Upper lobe of left lung (tissue), 6 donors: Measurements from ENCODE around the gene NAGPA. TPM values are rescaled to one million over a fixed set of nuclear protein-coding genes. Genes with fewer than 3 reads are reported as not detected.
A peak's percentile ranks its signal among the peaks of the same experiment; 100 is the strongest.

Experiments used
- ATAC-seq, 2 donors: fragments of 200-7000 bp; cut with Tn5 transposase; one replicate each; pipeline ENCODE4 v1.9.1; 2022; ENCODE audit warnings: mild to moderate bottlenecking in 2 of 2, moderate library complexity in 2 of 2; ENCODE audit not compliant: low FRiP score in 2 of 2
- DNase-seq, 2 donors: peaks; one replicate each; pipeline ENCODE4 v3.0.0-alpha.2; 2019 to 2020
- H3K27ac ChIP-seq, 4 donors: fragments of 200-600 bp; sonication (generic); one replicate each; pipeline ENCODE4 v1.5.1; 2016 to 2019
- H3K27me3 ChIP-seq, 4 donors: fragments of 200-600 bp; sonication (generic); one replicate each; pipeline ENCODE4 v1.5.1; 2017 to 2019
- H3K36me3 ChIP-seq, 4 donors: fragments of 200-600 bp; sonication (generic); one replicate each; pipeline ENCODE4 v1.5.1; 2016 to 2019
- H3K4me1 ChIP-seq, 4 donors: fragments of 200-600 bp; sonication (generic); one replicate each; pipeline ENCODE4 v1.5.1; 2018 to 2019
- H3K4me3 ChIP-seq, 4 donors: fragments of 200-600 bp; sonication (generic); one replicate each; pipeline ENCODE4 v1.5.1; 2017 to 2019; ENCODE audit warnings: mild to moderate bottlenecking in 2 of 4, moderate library complexity in 1 of 4
- H3K9me3 ChIP-seq, 4 donors: fragments of 200-600 bp; sonication (generic); one replicate each; pipeline ENCODE4 v1.5.1; 2018 to 2019
- CTCF ChIP-seq, 6 experiments: fragments of 450-650 bp in 4 of 6; fragments of 200-600 bp in 2 of 6; sonication (generic) in 2 of 6; IDR thresholded peaks; one replicate each; pipeline ENCODE4 v1.5.1; 2016 to 2019; ENCODE audit warnings: antibody characterized with exemption in 6 of 6
- EP300 ChIP-seq, 4 donors: sonication (generic); formaldehyde crosslinking; IDR thresholded peaks; one replicate each; pipeline ENCODE4 v1.5.1; 2017; ENCODE audit warnings: antibody characterized with exemption in 4 of 4, control low read depth in 2 of 4
- POLR2A ChIP-seq, 4 donors: fragments of 450-650 bp; IDR thresholded peaks; one replicate each; pipeline ENCODE4 v1.5.1; 2016 to 2017; ENCODE audit warnings: antibody characterized with exemption in 4 of 4, mild to moderate bottlenecking in 2 of 4
- POLR2AphosphoS5 ChIP-seq, 2 donors: sonication (generic); formaldehyde crosslinking; IDR thresholded peaks; one replicate each; pipeline ENCODE4 v1.5.1; 2017; ENCODE audit warnings: antibody characterized with exemption in 2 of 2
- WGBS, 2 donors: methylation state at CpG; one replicate each; pipeline ENCODE4 v1.1.5; 2017 to 2018; 5-methylcytosine and 5-hydroxymethylcytosine counted together
- total RNA-seq, 6 donors: library from RNA; depleted of rRNA in 4 of 6; stranded (reverse); fragments of >200 nt in 4 of 6; gene quantifications; one replicate each; pipeline versions ENCODE4 v1.1.0 to v1.2.1, GENCODE V29; 2016 to 2021
- donor health status: DM: no; HTN: no; CAD: no; lungs with moderate emphysema.
- donor health status: DM: no; HTN: yes; CAD: no; lungs with severe emphysema.

The NAGPA gene
- total RNA-seq, 6 donors from 2014 or later = 18.1 to 82.8 (median 25.8) TPM

GRCh38 chr16:5035909-5036227, 2.1 kb upstream of the NAGPA start:
- WGBS, 2 donors = 55 to 86% methylated on average over 1 of the region's 1 CpG
- H3K27ac ChIP-seq = no peak overlapping the region
- TF ChIP-seq POLR2A (IDR thresholded peaks at IDR 0.05) = no peak
- TF ChIP-seq CTCF (IDR thresholded peaks at IDR 0.05) = no peak
- TF ChIP-seq EP300 (IDR thresholded peaks at IDR 0.05) = no peak
- TF ChIP-seq POLR2AphosphoS5 (IDR thresholded peaks at IDR 0.05) = no peak
- ATAC-seq = no peak
- no peak overlapping the region for H3K4me3 ChIP-seq
- H3K4me1 ChIP-seq = peaks cover 13 to 23% (median 17%) of the 10 kb centered on the region in 4 donors
- H3K9me3 ChIP-seq = no peaks in the 10 kb centered on the region
- no peaks in the 10 kb centered on the region for H3K36me3 ChIP-seq
- no peaks in the 10 kb centered on the region for H3K27me3 ChIP-seq
- DNase-seq = no peak

GRCh38 chr16:5034167-5034523, 410 bp upstream of the NAGPA start:
- no peak for ATAC-seq
- 11 to 17% methylated on average over 2 of the region's 2 CpGs for WGBS, 2 donors
- Histone ChIP-seq H3K4me3 (peak overlapping the region; percentile 66 to 99 (median 84)), H3K4me1 (peaks cover 13 to 23% (median 17%) of the 10 kb centered on the region in 4 donors), H3K36me3 (peaks cover 0 to 11% (median 2%) of the 10 kb centered on the region in 4 donors), H3K9me3 (no peaks in the 10 kb centered on the region), H3K27ac (peak overlapping the region; percentile 50 to 81 (median 80)), H3K27me3 (no peaks in the 10 kb centered on the region)
- TF ChIP-seq CTCF (IDR thresholded peaks at IDR 0.05) (no peak), EP300 (IDR thresholded peaks at IDR 0.05) (no peak), POLR2A (IDR thresholded peaks at IDR 0.05) (no peak), POLR2AphosphoS5 (IDR thresholded peaks at IDR 0.05) (no peak)
- no peak for DNase-seq

GRCh38 chr16:5032748-5033167, 977 bp downstream of the NAGPA start:
- ATAC-seq = no peak
- WGBS, 2 donors = 36 to 41% methylated on average over 12 of the region's 12 CpGs

GRCh38 chr16:5031601-5032000, 2.1 kb downstream of the NAGPA start:
- Histone ChIP-seq H3K36me3 (peaks cover 0 to 33% (median 21%) of the 10 kb centered on the region in 4 donors), H3K27ac (no peak overlapping the region), H3K4me3 (no peak overlapping the region), H3K9me3 (no peaks in the 10 kb centered on the region), H3K4me1 (peaks cover 13 to 23% (median 17%) of the 10 kb centered on the region in 4 donors), H3K27me3 (no peaks in the 10 kb centered on the region)
- WGBS, 2 donors = 89 to 90% methylated on average over 7 of the region's 7 CpGs
- TF ChIP-seq EP300 (IDR thresholded peaks at IDR 0.05) (no peak), CTCF (IDR thresholded peaks at IDR 0.05) (no peak), POLR2A (IDR thresholded peaks at IDR 0.05) (no peak), POLR2AphosphoS5 (IDR thresholded peaks at IDR 0.05) (no peak)
- ATAC-seq = no peak
- no peak for DNase-seq

More at GRCh38 chr16:5032748-5033167, 977 bp downstream of the NAGPA start:
- H3K27me3 ChIP-seq = no peaks in the 10 kb centered on the region
- H3K36me3 ChIP-seq = peaks cover 0 to 24% (median 13%) of the 10 kb centered on the region in 4 donors
- H3K9me3 ChIP-seq = no peaks in the 10 kb centered on the region
- TF ChIP-seq EP300 (IDR thresholded peaks at IDR 0.05) (no peak), POLR2AphosphoS5 (IDR thresholded peaks at IDR 0.05) (no peak), POLR2A (IDR thresholded peaks at IDR 0.05) (no peak), CTCF (IDR thresholded peaks at IDR 0.05) (no peak)
- H3K27ac ChIP-seq = peak overlapping the region in 2 of 4 donors; percentile 80 to 81
- peak overlapping the region; percentile 66 to 99 (median 84) for H3K4me3 ChIP-seq
- no peak for DNase-seq
- peaks cover 13 to 23% (median 17%) of the 10 kb centered on the region in 4 donors for H3K4me1 ChIP-seq

- Histone ChIP-seq H3K4me3 (no peak overlapping the region), H3K9me3 (no peaks in the 10 kb centered on the region), H3K27ac (no peak overlapping the region), H3K27me3 (no peaks in the 10 kb centered on the region), H3K4me1 (peaks cover 13 to 23% (median 17%) of the 10 kb centered on the region in 4 donors), H3K36me3 (peaks cover 0 to 33% (median 23%) of the 10 kb centered on the region in 4 donors)
- DNase-seq (no peak), ATAC-seq (no peak)
- TF ChIP-seq EP300 (IDR thresholded peaks at IDR 0.05) (no peak), POLR2A (IDR thresholded peaks at IDR 0.05) (no peak), CTCF (IDR thresholded peaks at IDR 0.05) (no peak), POLR2AphosphoS5 (IDR thresholded peaks at IDR 0.05) (no peak)
- WGBS, 2 donors = 89 to 90% methylated on average over 12 of the region's 12 CpGs
These were observed 3.4 kb downstream of the NAGPA start for GRCh38 chr16:5030251-5030870.
